Activated CD8-positive, alpha-beta memory T cell treated with anti-CD3 and anti-CD28 coated beads for 4 hours (primary cell): ENCODE results near the gene CYP2C9.

Experiments used
- DNase-seq, 2 donors: peaks; one replicate each; pipeline ENCODE4 v3.0.0-alpha.2; 2020; ENCODE audit warnings: low read depth in 2 of 2

CYP2C9 gene

DNA sequence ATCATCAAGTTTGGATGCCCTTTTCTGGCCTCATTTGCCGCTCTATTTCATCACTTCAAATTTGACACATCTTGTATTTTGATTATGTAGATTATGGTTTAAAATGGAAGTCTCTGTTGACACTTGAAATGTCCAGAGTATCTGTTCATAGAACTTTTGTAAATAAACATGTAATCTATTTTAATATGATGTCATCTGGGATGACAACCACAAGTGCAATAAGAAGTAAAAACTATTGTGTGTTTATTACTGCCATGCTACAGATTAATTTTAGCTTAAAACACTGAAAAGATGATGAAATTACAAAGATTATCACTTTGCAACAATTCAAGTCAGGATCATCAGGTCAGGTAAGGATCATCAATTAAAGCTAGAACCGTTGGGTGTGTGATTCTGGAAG is 100.8 kb downstream of the CYP2C9 start:
- no peak for DNase-seq
